ENCODE results near the gene ACTMAP. TPM values are rescaled to one million over a fixed set of nuclear protein-coding genes. Genes with fewer than 3 reads are reported as not detected.

ACTMAP gene
- total and polyA plus RNA-seq, 9 of the 15 experiments (the other 6 are each of a cell fraction or from before 2014, with no cell fraction given): 1.7 to 16.6 (median 4.9) TPM

GRCh38 chr19:40693150-40693788, 57.0 kb downstream of the ACTMAP start:
- 93% methylated on average over 11 of the region's 11 CpGs for WGBS (ENCODE audit: insufficient coverage, low coverage, missing lambda C conversion rate)
- ChIA-PET CTCF (ENCODE audit: low intra/inter-chr PET ratio) (no interaction called here), POLR2A (interaction anchor here (1.8 kb wide), 1 partner anchor 9 kb away, joined by 6 read pairs; no protein-coding TSS in a partner anchor)
- DNase-seq (ENCODE audit: extremely low read depth in 1 of 4, low spot score in 3 of 4) (no peak), ATAC-seq (no peak), FAIRE-seq (no peak)
- intact Hi-C loops (cut with micrococcal nuclease): no loop called here
- Histone ChIP-seq H3K9me1 (ENCODE audit: control insufficient read depth, insufficient read depth, low read length) (no peaks in the 10 kb centered on the region), H3K4me2 (ENCODE audit: insufficient read depth, low read length) (no peak overlapping the region), H3K4me1 (replicated peaks in 1 of 2; ENCODE audit: control insufficient read depth in 2 of 2, insufficient read depth in 2 of 2, low read length in 2 of 2) (peaks cover 26 to 40% of the 10 kb centered on the region in 2 experiments), H3K9me3 (replicated peaks; ENCODE audit: control insufficient read depth, insufficient read depth, low read depth, low read length) (no peaks in the 10 kb centered on the region), H3K27ac (ENCODE audit: extremely low read depth, low read depth, low read length) (no peak overlapping the region), H3K79me2 (ENCODE audit: control insufficient read depth, insufficient read depth, low read length) (peaks cover 23% of the 10 kb centered on the region), H4K20me1 (replicated peaks; ENCODE audit: control insufficient read depth, insufficient read depth, low read length) (no peaks in the 10 kb centered on the region), H3K9ac (ENCODE audit: insufficient read depth in 1 of 2, low read depth in 2 of 2, low read length in 2 of 2) (0 out of 4 replicates have a peak overlapping the region, but pooled peaks of 1 of the 2 experiments have one; percentile 26), H2AFZ (ENCODE audit: low read depth, low read length) (no peak overlapping the region), H3K27me3 (ENCODE audit: control insufficient read depth in 2 of 2, insufficient read depth in 2 of 2, low read length in 2 of 2) (no peaks in the 10 kb centered on the region), H3K4me3 (no peak overlapping the region), H3K36me3 (ENCODE audit: control insufficient read depth, insufficient read depth, low read length) (peaks cover 20% of the 10 kb centered on the region; the same call in 2 of the 3 replicates)
- in situ Hi-C loops (cut with MboI): no loop called here
- TF ChIP-seq RBM25 (IDR thresholded peaks at IDR 0.05; ENCODE audit: low read depth, low read length, severe bottlenecking) (peak; percentile 41), ZNF384 (IDR thresholded peaks at IDR 0.05; ENCODE audit: low read depth, low read length) (no peak)
- BruUV-seq (replicated peaks): no TSS peak

- FAIRE-seq: no peak
- H3K4me1 ChIP-seq (replicated peaks in 1 of 2; ENCODE audit: control insufficient read depth in 2 of 2, insufficient read depth in 2 of 2, low read length in 2 of 2): peaks cover 37 to 50% of the 10 kb centered on the region in 2 experiments
- CTCF ChIA-PET (ENCODE audit: low intra/inter-chr PET ratio): no interaction called here
Measured at GRCh38 chr19:40692212-40692551, 58.1 kb downstream of the ACTMAP start.

More at GRCh38 chr19:40692212-40692551, 58.1 kb downstream of the ACTMAP start:
- POLR2A ChIA-PET: interaction anchor here (0.6 to 1.8 kb wide), 4 partner anchors 10 to 114 kb away, joined by 3 to 6 read pairs (median 3); no protein-coding TSS in a partner anchor
- H3K27ac ChIP-seq (ENCODE audit: extremely low read depth, low read depth, low read length): peak overlapping the region; percentile 97
- H3K4me3 ChIP-seq: no peak overlapping the region
- H3K9me3 ChIP-seq (replicated peaks; ENCODE audit: control insufficient read depth, insufficient read depth, low read depth, low read length): no peaks in the 10 kb centered on the region
- no peak for TF ChIP-seq ZNF23 (CRISPR knock-in tag; IDR thresholded peaks at IDR 0.05)
- no peak for TF ChIP-seq ZNF143 (CRISPR knock-in tag; IDR thresholded peaks at IDR 0.05)
- TF ChIP-seq EGR1 (conservative IDR thresholded peaks at IDR 0.05): peak; percentile 65
- TF ChIP-seq BCOR (IDR thresholded peaks at IDR 0.05): no peak
- H3K4me2 ChIP-seq (ENCODE audit: insufficient read depth, low read length): no peak overlapping the region
- H2AFZ ChIP-seq (ENCODE audit: low read depth, low read length): no peak overlapping the region
- 77% methylated on average over 13 of the region's 14 CpGs for WGBS (ENCODE audit: insufficient coverage, low coverage, missing lambda C conversion rate)
- DNase-seq (ENCODE audit: extremely low read depth in 1 of 4, low spot score in 3 of 4): no peak
- peaks cover 21% of the 10 kb centered on the region; the same call in 2 of the 3 replicates for H3K36me3 ChIP-seq (ENCODE audit: control insufficient read depth, insufficient read depth, low read length)
- ATAC-seq: no peak
- intact Hi-C loops (cut with micrococcal nuclease): no loop called here
- H3K27me3 ChIP-seq (ENCODE audit: control insufficient read depth in 2 of 2, insufficient read depth in 2 of 2, low read length in 2 of 2): no peaks in the 10 kb centered on the region
- BruUV-seq (replicated peaks): no TSS peak
- H3K9ac ChIP-seq (ENCODE audit: insufficient read depth in 1 of 2, low read depth in 2 of 2, low read length in 2 of 2): peak overlapping the region in 1 of 2 experiments; percentile 92; a peak in 2 of 4 replicates
- peaks cover 33% of the 10 kb centered on the region for H3K79me2 ChIP-seq (ENCODE audit: control insufficient read depth, insufficient read depth, low read length)
- in situ Hi-C loops (cut with MboI): no loop called here
- 0 out of 2 replicates have a peak, but pooled peaks cover 4% of the 10 kb centered on the region for H4K20me1 ChIP-seq (replicated peaks; ENCODE audit: control insufficient read depth, insufficient read depth, low read length)
- peaks cover 6% of the 10 kb centered on the region for H3K9me1 ChIP-seq (ENCODE audit: control insufficient read depth, insufficient read depth, low read length)

Data from K562 (cell line).